DND-41 (cell line): Measurements from ENCODE around the gene ABI3BP.

ENCODE experiments used
- ATAC-seq: fragments of 200-7000 bp; cut with Tn5 transposase; 3 replicates; pipeline ENCODE4 v1.9.1; 2021; ENCODE audit warnings: low read depth; ENCODE audit not compliant: insufficient read depth
- DNase-seq: peaks from one replicate; pipeline ENCODE4 v3.0.0-alpha.2; 2020
- H2AFZ ChIP-seq: 2 replicates; pipeline ENCODE4 v1.6.0; 2012; ENCODE audit warnings: low read depth, low read length
- H3K27ac ChIP-seq: 2 replicates; pipeline ENCODE4 v1.5.1; 2012; ENCODE audit warnings: low read length, inconsistent platforms
- H3K27me3 ChIP-seq: fragments of 200-600 bp; sonication (generic); 2 replicates; pipeline ENCODE4 v1.6.0; 2012; ENCODE audit warnings: low read length, mild to moderate bottlenecking, inconsistent platforms; ENCODE audit not compliant: insufficient read depth, poor library complexity
- H3K36me3 ChIP-seq: 2 replicates; pipeline ENCODE4 v1.5.1; 2012; ENCODE audit warnings: low read length, inconsistent platforms; ENCODE audit not compliant: insufficient read depth
- H3K4me1 ChIP-seq: 2 replicates; pipeline ENCODE4 v1.5.1; 2012; ENCODE audit warnings: mild to moderate bottlenecking, low read length; ENCODE audit not compliant: insufficient read depth
- H3K4me2 ChIP-seq: 2 replicates; pipeline ENCODE4 v1.6.0; 2012; ENCODE audit warnings: mild to moderate bottlenecking, moderate library complexity, low read length, inconsistent platforms; ENCODE audit not compliant: insufficient read depth
- H3K4me3 ChIP-seq, 2 experiments: fragments of 200-600 bp in 1 of 2; shearing (Covaris generic) in 1 of 2; 2 replicates each; pipeline ENCODE4 v1.5.1; 2012 to 2016; ENCODE audit warnings: inconsistent platforms in 2 of 2, low read length in 2 of 2, mild to moderate bottlenecking in 2 of 2, low read depth in 1 of 2, moderate library complexity in 1 of 2
- H3K79me2 ChIP-seq: 2 replicates; pipeline ENCODE4 v1.6.0; 2012; ENCODE audit warnings: low read length, inconsistent platforms; ENCODE audit not compliant: insufficient read depth
- H3K9ac ChIP-seq: 2 replicates; pipeline ENCODE4 v1.6.0; 2012; ENCODE audit warnings: low read depth, mild to moderate bottlenecking, inconsistent platforms, low read length, moderate library complexity
- H3K9me3 ChIP-seq: 2 replicates; pipeline ENCODE4 v1.5.1; 2012; ENCODE audit warnings: low read length, moderate library complexity, mild to moderate bottlenecking, inconsistent platforms; ENCODE audit not compliant: insufficient read depth, severe bottlenecking
- H4K20me1 ChIP-seq: 2 replicates; pipeline ENCODE4 v1.6.0; 2012; ENCODE audit warnings: low read length; ENCODE audit not compliant: insufficient read depth
- CTCF ChIP-seq: IDR thresholded peaks from 2 replicates; pipeline ENCODE4 v1.5.1; 2012; ENCODE audit warnings: borderline replicate concordance, low read length, moderate library complexity, mild to moderate bottlenecking; ENCODE audit not compliant: poor library complexity, severe bottlenecking; ENCODE audit errors: extremely low read depth
- EZH2 ChIP-seq: IDR thresholded peaks from 3 replicates; pipeline ENCODE4 v1.6.1; 2012; ENCODE audit warnings: borderline replicate concordance, low read depth, mild to moderate bottlenecking, moderate library complexity, low read length, inconsistent platforms; ENCODE audit not compliant: severe bottlenecking

ABI3BP gene

DNA sequence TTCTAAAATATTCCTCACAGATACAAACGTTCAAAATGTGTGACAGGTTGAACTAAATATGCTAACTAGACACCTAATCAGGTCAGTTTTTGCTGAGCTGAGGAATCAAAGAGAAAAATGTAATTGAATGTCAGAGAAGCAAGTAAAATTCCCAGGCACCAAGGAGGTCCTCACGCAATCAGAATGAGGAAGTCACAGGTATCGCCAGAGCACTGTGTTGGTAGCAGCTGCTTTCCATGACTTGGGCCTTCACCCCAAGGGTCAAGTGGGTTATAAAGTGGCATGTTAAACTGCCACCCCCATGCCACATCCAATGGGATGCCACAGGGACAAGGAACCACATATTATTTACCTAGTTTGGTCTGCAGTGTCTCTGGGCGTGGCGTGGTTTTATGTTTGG, 158.9 kb downstream of the ABI3BP start:
- Histone ChIP-seq H3K79me2 (no peaks in the 10 kb centered on the region), H3K9ac (no peak overlapping the region), H4K20me1 (no peaks in the 10 kb centered on the region), H2AFZ (no peak overlapping the region), H3K27ac (no peak overlapping the region), H3K4me2 (no peak overlapping the region), H3K4me1 (no peaks in the 10 kb centered on the region), H3K9me3 (no peaks in the 10 kb centered on the region), H3K4me3 (no peak overlapping the region), H3K36me3 (no peaks in the 10 kb centered on the region), H3K27me3 (peaks cover 7% of the 10 kb centered on the region)
- DNase-seq (no peak), ATAC-seq (no peak)
- TF ChIP-seq CTCF (no peak), EZH2 (no peak)

DNA sequence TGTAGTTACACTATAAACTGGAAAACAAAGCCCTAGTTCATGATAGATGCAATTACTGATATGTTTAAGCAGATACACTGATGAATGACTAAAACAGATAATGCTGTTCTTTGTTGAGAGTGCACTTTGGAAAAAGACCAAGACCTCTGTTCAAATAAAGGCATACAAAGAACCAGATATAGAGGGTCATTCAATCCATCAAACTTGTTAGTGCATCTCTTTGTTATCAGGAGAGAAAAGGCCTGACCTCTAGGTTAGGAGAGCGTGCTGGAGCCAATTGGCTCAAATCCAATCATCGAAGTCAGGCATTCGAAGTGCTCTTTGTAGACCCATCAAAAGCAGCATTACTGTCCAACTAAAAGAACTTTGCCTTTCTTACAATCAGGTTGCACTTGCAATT, 159.7 kb downstream of the ABI3BP start:
- no peak overlapping the region for H3K4me2 ChIP-seq

GRCh38 chr3:100831629-100832028, 161.6 kb downstream of the ABI3BP start:
- no peaks in the 10 kb centered on the region for H4K20me1 ChIP-seq
- H3K36me3 ChIP-seq, result no peaks in the 10 kb centered on the region
- H2AFZ ChIP-seq, result no peak overlapping the region
- H3K9me3 ChIP-seq, result no peaks in the 10 kb centered on the region
- no peaks in the 10 kb centered on the region for H3K79me2 ChIP-seq
- TF ChIP-seq CTCF (no peak), EZH2 (no peak)
- H3K4me1 ChIP-seq, result no peaks in the 10 kb centered on the region
- ATAC-seq (no peak), DNase-seq (no peak)
- H3K9ac ChIP-seq, result no peak overlapping the region
- no peak overlapping the region for H3K4me3 ChIP-seq
- H3K27ac ChIP-seq, result no peak overlapping the region
- no peak overlapping the region for H3K4me2 ChIP-seq
- H3K27me3 ChIP-seq, result peaks cover 7% of the 10 kb centered on the region

More for the DNA sequence above, 159.7 kb downstream of the ABI3BP start:
- Histone ChIP-seq H4K20me1 (no peaks in the 10 kb centered on the region), H3K79me2 (no peaks in the 10 kb centered on the region), H3K27me3 (peaks cover 7% of the 10 kb centered on the region), H3K36me3 (no peaks in the 10 kb centered on the region), H3K4me3 (no peak overlapping the region), H3K4me1 (no peaks in the 10 kb centered on the region), H2AFZ (no peak overlapping the region), H3K27ac (no peak overlapping the region), H3K9me3 (no peaks in the 10 kb centered on the region), H3K9ac (no peak overlapping the region)
- TF ChIP-seq CTCF (no peak), EZH2 (no peak)
- no peak for DNase-seq
- ATAC-seq, result no peak

DNA sequence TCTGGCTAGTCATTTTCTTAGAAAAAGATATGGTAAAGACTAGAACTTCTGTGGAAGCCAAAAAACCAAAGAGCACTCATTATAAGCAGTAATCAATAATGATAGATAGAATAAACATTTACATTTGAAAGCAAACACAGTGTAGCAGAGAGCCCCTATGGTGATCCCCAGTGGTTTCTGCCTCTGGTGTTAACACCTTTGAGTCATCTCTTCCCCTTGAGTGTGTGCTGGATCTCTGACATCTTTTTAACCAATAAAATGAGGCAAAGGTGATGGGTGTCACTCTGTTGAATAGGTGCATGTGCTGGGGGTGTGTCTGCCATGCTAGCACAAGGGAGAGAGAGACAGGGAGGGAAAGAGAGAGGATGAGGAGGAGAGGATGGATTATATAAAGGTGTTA, 162.3 kb downstream of the ABI3BP start:
- H3K36me3 ChIP-seq, result no peaks in the 10 kb centered on the region
- no peak overlapping the region for H3K9ac ChIP-seq
- H3K4me1 ChIP-seq, result no peaks in the 10 kb centered on the region
- no peaks in the 10 kb centered on the region for H3K79me2 ChIP-seq
- H3K4me3 ChIP-seq, result no peak overlapping the region
- H3K27ac ChIP-seq, result no peak overlapping the region
- H2AFZ ChIP-seq, result no peak overlapping the region
- TF ChIP-seq EZH2 (no peak), CTCF (no peak)
- DNase-seq (no peak), ATAC-seq (no peak)
- H3K9me3 ChIP-seq, result no peaks in the 10 kb centered on the region
- H3K27me3 ChIP-seq, result peaks cover 7% of the 10 kb centered on the region
- H3K4me2 ChIP-seq, result no peak overlapping the region
- H4K20me1 ChIP-seq, result no peaks in the 10 kb centered on the region
